ENCODE data around the gene ACSL1.

Gene ACSL1

DNA sequence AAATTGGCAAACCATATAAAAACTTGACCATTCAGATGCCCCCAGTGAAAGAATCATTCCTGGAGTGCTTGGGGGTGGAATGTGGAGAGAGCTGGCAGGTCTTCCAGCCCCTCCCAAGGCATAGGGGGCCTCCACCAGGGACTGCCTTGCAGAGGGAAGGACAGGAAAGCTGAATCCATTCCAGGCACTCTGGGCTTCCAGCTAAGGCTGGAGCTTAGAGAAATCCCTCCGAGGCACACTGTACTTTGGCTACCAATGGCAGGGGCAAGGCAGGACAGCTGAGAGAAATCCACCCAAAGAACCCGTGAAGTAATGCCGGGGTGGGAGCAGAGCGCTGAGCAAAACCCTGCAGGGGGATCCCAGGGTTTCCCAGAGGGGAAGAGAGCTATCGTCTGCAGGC is 95.8 kb downstream of the ACSL1 start:
- H3K4me3 ChIP-seq (ENCODE audit: low read depth, low read length): no peak overlapping the region
- no peak for DNase-seq (ENCODE audit: low read depth)
- TF ChIP-seq, protein P1, sequence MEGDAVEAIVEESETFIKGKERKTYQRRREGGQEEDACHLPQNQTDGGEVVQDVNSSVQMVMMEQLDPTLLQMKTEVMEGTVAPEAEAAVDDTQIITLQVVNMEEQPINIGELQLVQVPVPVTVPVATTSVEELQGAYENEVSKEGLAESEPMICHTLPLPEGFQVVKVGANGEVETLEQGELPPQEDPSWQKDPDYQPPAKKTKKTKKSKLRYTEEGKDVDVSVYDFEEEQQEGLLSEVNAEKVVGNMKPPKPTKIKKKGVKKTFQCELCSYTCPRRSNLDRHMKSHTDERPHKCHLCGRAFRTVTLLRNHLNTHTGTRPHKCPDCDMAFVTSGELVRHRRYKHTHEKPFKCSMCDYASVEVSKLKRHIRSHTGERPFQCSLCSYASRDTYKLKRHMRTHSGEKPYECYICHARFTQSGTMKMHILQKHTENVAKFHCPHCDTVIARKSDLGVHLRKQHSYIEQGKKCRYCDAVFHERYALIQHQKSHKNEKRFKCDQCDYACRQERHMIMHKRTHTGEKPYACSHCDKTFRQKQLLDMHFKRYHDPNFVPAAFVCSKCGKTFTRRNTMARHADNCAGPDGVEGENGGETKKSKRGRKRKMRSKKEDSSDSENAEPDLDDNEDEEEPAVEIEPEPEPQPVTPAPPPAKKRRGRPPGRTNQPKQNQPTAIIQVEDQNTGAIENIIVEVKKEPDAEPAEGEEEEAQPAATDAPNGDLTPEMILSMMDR (IDR thresholded peaks at IDR 0.05; ENCODE audit: low read depth, low read length): no peak
- TF ChIP-seq, protein P2, sequence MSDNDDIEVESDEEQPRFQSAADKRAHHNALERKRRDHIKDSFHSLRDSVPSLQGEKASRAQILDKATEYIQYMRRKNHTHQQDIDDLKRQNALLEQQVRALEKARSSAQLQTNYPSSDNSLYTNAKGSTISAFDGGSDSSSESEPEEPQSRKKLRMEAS (IDR thresholded peaks at IDR 0.05; ENCODE audit: low read depth, low read length): no peak
- TF ChIP-seq MYC (IDR thresholded peaks at IDR 0.05; ENCODE audit: low read depth, low read length) (no peak), POLR2A (IDR thresholded peaks at IDR 0.05; ENCODE audit: extremely low read depth, insufficient read length) (no peak)

DNA sequence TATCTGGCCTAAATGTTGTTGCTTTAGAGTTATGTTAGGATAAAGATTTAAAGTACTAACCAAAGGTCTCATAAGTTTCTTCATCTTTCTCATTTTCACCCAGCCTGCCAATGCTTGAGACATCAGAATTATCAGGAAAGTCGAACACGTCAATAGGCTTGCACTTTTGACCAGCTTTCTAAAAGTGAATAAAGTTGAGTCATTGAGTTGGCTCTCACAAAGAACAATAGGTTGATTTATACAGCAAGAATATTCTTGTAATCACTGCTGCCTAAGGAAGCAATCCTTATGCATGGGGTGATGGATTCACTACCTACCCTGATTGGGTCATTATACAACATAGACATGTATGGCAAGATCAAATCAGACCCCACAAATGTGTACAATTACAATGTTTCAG is 96.9 kb downstream of the ACSL1 start:
- TF ChIP-seq, protein P2 (IDR thresholded peaks at IDR 0.05; ENCODE audit: low read depth, low read length): no peak
- TF ChIP-seq, protein P1 (IDR thresholded peaks at IDR 0.05; ENCODE audit: low read depth, low read length): no peak
- TF ChIP-seq POLR2A (IDR thresholded peaks at IDR 0.05; ENCODE audit: extremely low read depth, insufficient read length): no peak
- no peak for TF ChIP-seq MYC (IDR thresholded peaks at IDR 0.05; ENCODE audit: low read depth, low read length)
- H3K4me3 ChIP-seq (ENCODE audit: low read depth, low read length): no peak overlapping the region
- no peak for DNase-seq (ENCODE audit: low read depth)

DNA sequence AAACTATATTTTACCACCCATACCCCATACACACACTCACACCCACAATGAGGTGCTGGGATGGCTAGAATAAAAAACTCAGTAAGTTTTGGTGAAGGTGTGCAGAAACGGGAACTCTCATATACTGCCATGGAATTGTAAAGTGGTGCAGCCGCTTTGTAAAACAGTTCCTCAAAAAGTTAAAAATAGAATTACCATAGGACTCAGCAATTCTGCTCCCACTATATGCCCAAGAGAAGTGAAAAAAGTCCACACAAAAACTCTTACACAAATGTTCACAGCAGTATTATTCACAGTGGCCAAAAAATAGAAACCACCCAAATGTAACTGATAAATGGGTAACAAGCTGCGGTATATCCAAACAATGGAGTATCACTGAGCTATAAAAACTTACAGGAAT is 98.3 kb downstream of the ACSL1 start:
- no peak overlapping the region for H3K4me3 ChIP-seq (ENCODE audit: low read depth, low read length)
- no peak for DNase-seq (ENCODE audit: low read depth)
- TF ChIP-seq, protein P2 (IDR thresholded peaks at IDR 0.05; ENCODE audit: low read depth, low read length): no peak
- no peak for TF ChIP-seq POLR2A (IDR thresholded peaks at IDR 0.05; ENCODE audit: extremely low read depth, insufficient read length)
- TF ChIP-seq, protein P1 (IDR thresholded peaks at IDR 0.05; ENCODE audit: low read depth, low read length): no peak
- no peak for TF ChIP-seq MYC (IDR thresholded peaks at IDR 0.05; ENCODE audit: low read depth, low read length)

DNA sequence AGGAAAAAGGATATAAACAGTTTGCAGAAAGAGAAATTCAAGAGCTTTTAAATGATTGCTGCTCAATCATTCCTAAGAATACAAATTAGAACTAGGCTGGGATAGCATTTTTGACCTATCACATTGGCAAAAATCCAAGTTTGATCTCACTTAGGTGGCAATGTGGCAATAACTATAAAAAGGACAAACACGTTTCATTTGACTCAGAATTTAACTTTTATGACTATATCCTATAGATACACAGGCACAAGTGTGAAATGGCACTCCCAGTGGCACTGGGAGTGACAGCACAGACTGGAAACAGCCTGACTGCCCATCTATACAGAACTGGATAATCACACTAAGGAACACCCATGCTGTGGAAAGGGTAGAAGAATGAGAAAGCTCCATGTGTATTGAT is 103.0 kb downstream of the ACSL1 start:
- TF ChIP-seq, protein P1 (IDR thresholded peaks at IDR 0.05; ENCODE audit: low read depth, low read length): no peak
- TF ChIP-seq MYC (IDR thresholded peaks at IDR 0.05; ENCODE audit: low read depth, low read length): no peak
- no peak for TF ChIP-seq POLR2A (IDR thresholded peaks at IDR 0.05; ENCODE audit: extremely low read depth, insufficient read length)
- TF ChIP-seq, protein P2 (IDR thresholded peaks at IDR 0.05; ENCODE audit: low read depth, low read length): no peak
- no peak overlapping the region for H3K4me3 ChIP-seq (ENCODE audit: low read depth, low read length)
- no peak for DNase-seq (ENCODE audit: low read depth)

DNA sequence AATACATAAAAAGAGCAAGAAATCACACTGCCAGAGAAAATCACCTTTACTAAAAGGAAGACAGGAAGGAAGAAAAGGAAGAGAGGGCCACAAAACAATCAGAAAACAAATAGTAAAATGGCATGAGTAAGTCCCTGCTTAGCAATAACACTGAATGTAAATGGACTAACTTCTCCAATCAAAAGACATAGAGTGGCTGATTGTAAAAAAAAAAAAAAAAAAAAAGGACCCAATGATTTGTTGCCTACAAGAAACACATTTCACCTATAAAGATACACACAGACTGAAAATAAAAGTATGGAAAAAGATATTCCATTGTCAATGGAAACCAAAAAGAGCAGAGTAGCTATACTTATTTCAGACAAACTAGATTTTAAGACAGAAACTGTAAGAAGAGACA is 104.5 kb downstream of the ACSL1 start:
- TF ChIP-seq, protein P1 (IDR thresholded peaks at IDR 0.05; ENCODE audit: low read depth, low read length): no peak
- TF ChIP-seq, protein P2 (IDR thresholded peaks at IDR 0.05; ENCODE audit: low read depth, low read length): no peak
- H3K4me3 ChIP-seq (ENCODE audit: low read depth, low read length): no peak overlapping the region
- no peak for DNase-seq (ENCODE audit: low read depth)

DNA sequence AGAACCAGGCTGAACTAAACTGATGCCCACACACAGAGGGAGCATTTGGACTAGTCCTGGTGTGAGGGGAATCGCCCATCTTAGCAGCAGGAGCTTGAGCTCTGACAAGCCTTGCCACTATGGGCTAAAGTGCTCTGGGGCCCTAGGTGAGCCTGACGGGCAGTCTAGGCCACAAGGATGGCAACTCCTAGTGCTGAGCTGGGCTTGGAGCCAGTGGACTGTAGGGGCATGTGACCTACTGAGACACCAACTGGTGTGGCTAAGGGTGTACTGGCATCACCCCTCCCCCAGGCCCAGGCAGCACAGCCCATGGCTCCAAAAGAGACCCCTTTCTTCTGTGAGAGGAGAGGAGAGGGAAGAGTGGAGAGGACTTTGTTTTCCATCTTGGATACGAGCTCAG is 106.4 kb downstream of the ACSL1 start:
- H3K4me3 ChIP-seq (ENCODE audit: low read depth, low read length): no peak overlapping the region
- no peak for DNase-seq (ENCODE audit: low read depth)
- TF ChIP-seq, protein P2 (IDR thresholded peaks at IDR 0.05; ENCODE audit: low read depth, low read length): no peak
- TF ChIP-seq POLR2A (IDR thresholded peaks at IDR 0.05; ENCODE audit: extremely low read depth, insufficient read length): no peak
- TF ChIP-seq, protein P1 (IDR thresholded peaks at IDR 0.05; ENCODE audit: low read depth, low read length): no peak
- TF ChIP-seq MYC (IDR thresholded peaks at IDR 0.05; ENCODE audit: low read depth, low read length): no peak

Measured in NB4 (cell line).